DMS153 treated with DMSO at 0.1 percent for 48 hours (cell line): ENCODE measurements around the gene EXPH5.
"Not testable (repeated sequence)": the region's sequence is repeated elsewhere in the genome, so short reads cannot be mapped to it uniquely, and the experiment has no call there.

Experiments
- DNase-seq: peaks from one replicate; lab custom pipeline; 2025; ENCODE audit not compliant: unreplicated experiment; lab: John Stamatoyannopoulos, UW

EXPH5 gene

GRCh38 chr11:108606495-108607160 is 13.1 kb upstream of the EXPH5 start:
- no peak for DNase-seq

GRCh38 chr11:108606070-108606469 is 12.5 kb upstream of the EXPH5 start:
- DNase-seq = no peak

- not testable (repeated sequence) for DNase-seq
Observed at GRCh38 chr11:108602818-108603217, 9.2 kb upstream of the EXPH5 start.

- DNase-seq = no peak
Observed at GRCh38 chr11:108601150-108601549, 7.6 kb upstream of the EXPH5 start.

GRCh38 chr11:108599978-108600377 is 6.4 kb upstream of the EXPH5 start:
- no peak for DNase-seq

- DNase-seq = no peak
Observed at GRCh38 chr11:108597736-108598355, 4.3 kb upstream of the EXPH5 start.

GRCh38 chr11:108596701-108597100 is 3.1 kb upstream of the EXPH5 start:
- no peak for DNase-seq

- no peak for DNase-seq
Observed at GRCh38 chr11:108593923-108594434, 411 bp upstream of the EXPH5 start.

GRCh38 chr11:108592591-108593213 is 866 bp downstream of the EXPH5 start:
- no peak for DNase-seq

GRCh38 chr11:108591893-108592292 is 1.7 kb downstream of the EXPH5 start:
- DNase-seq = no peak

- no peak for DNase-seq
Observed at GRCh38 chr11:108589136-108589535, 4.4 kb downstream of the EXPH5 start.

- DNase-seq = no peak
Observed at GRCh38 chr11:108588287-108588686, 5.3 kb downstream of the EXPH5 start.

- no peak for DNase-seq
Observed at GRCh38 chr11:108587109-108587508, 6.5 kb downstream of the EXPH5 start.

GRCh38 chr11:108586600-108586999 is 7.0 kb downstream of the EXPH5 start:
- peak; percentile 62 for DNase-seq

GRCh38 chr11:108586185-108586584 is 7.4 kb downstream of the EXPH5 start:
- DNase-seq = not testable (repeated sequence)

- no peak for DNase-seq
Observed at GRCh38 chr11:108584973-108585372, 8.6 kb downstream of the EXPH5 start.

GRCh38 chr11:108580645-108581044 is 12.9 kb downstream of the EXPH5 start:
- no peak for DNase-seq

GRCh38 chr11:108580043-108580442 is 13.5 kb downstream of the EXPH5 start:
- DNase-seq = no peak

- no peak for DNase-seq
Observed at GRCh38 chr11:108576523-108576922, 17.0 kb downstream of the EXPH5 start.

GRCh38 chr11:108574675-108575074 is 18.9 kb downstream of the EXPH5 start:
- DNase-seq = no peak

GRCh38 chr11:108571001-108571400 is 22.6 kb downstream of the EXPH5 start:
- no peak for DNase-seq

GRCh38 chr11:108569896-108570295 is 23.7 kb downstream of the EXPH5 start:
- DNase-seq = no peak
